Measurements from ENCODE around the gene CELF5. TPM values are rescaled to one million over a fixed set of nuclear protein-coding genes. Genes with fewer than 3 reads are reported as not detected.

The CELF5 gene
- total and polyA plus RNA-seq, 9 of the 15 experiments (the other 6 are each of a cell fraction or from before 2014, with no cell fraction given): 0.01 to 0.56 (median 0.22) TPM

GRCh38 chr19:3183721-3184641 lies 40.5 kb upstream of the CELF5 start (continued):
- 0 out of 2 replicates have a peak, but pooled peaks have one; percentile 52 for TF ChIP-seq MYNN (IDR thresholded peaks at IDR 0.05)
- no peak for TF ChIP-seq MYNN (CRISPR knock-in tag; IDR thresholded peaks at IDR 0.05)
- TF ChIP-seq HIVEP1 (CRISPR knock-in tag; IDR thresholded peaks at IDR 0.05): no peak
- TF ChIP-seq CTCFL (IDR thresholded peaks at IDR 0.05; ENCODE audit: borderline replicate concordance, insufficient read depth, low read depth, low read length, poor library complexity, severe bottlenecking): no peak
- no peak for TF ChIP-seq SIN3B (IDR thresholded peaks at IDR 0.05; ENCODE audit: low read depth)
- TF ChIP-seq TAF1 (IDR thresholded peaks at IDR 0.05; ENCODE audit: control insufficient read depth, extremely low read depth, insufficient read depth, low read length, severe bottlenecking): no peak
- TF ChIP-seq TSHZ1 (CRISPR knock-in tag; IDR thresholded peaks at IDR 0.05): no peak
- TF ChIP-seq ZNF512 (tag; IDR thresholded peaks at IDR 0.05): no peak
- no peak for TF ChIP-seq RHOXF2B (CRISPR knock-in tag; conservative IDR thresholded peaks at IDR 0.05)
- TF ChIP-seq PRDM10 (IDR thresholded peaks at IDR 0.05; ENCODE audit: partially characterized antibody): peak; percentile 36
- TF ChIP-seq ZBTB12 (CRISPR knock-in tag; IDR thresholded peaks at IDR 0.05): 0 out of 2 replicates have a peak, but pooled peaks have one; percentile 9
- TF ChIP-seq CBX3 (IDR thresholded peaks at IDR 0.05; ENCODE audit: borderline replicate concordance in 1 of 2, low read length in 2 of 2): peak; percentile 50 to 80
- TF ChIP-seq ZSCAN29 (IDR thresholded peaks at IDR 0.05): no peak
- TF ChIP-seq ZNF766 (CRISPR knock-in tag; conservative IDR thresholded peaks at IDR 0.05): no peak

Data from K562 (cell line).